CD14-positive monocyte (primary cell): ENCODE measurements around the gene FGFBP1. TPM values are rescaled to one million over a fixed set of nuclear protein-coding genes. Genes with fewer than 3 reads are reported as not detected.

Source experiments
- DNase-seq, 3 donors: peaks; one replicate each; pipeline ENCODE4 v3.0.0-alpha.2; 2011 to 2022
- H2AFZ ChIP-seq: 2 replicates; pipeline ENCODE4 v1.6.0; 2012; ENCODE audit warnings: mild to moderate bottlenecking, low read depth, low read length, inconsistent platforms; ENCODE audit not compliant: insufficient read depth, poor library complexity, severe bottlenecking
- H3K27ac ChIP-seq, 2 donors: 1 replicate in 1 of 2; 2 replicates in 1 of 2; pipeline ENCODE4 v1.5.1; 2012 to 2013; ENCODE audit warnings: low read length in 2 of 2, control low read depth in 1 of 2, inconsistent platforms in 1 of 2, low read depth in 1 of 2, mild to moderate bottlenecking in 1 of 2
- H3K27me3 ChIP-seq, 2 donors: one replicate each; pipeline versions ENCODE4 v1.6.0 to v1.6.1; 2011 to 2013; ENCODE audit warnings: low read length in 2 of 2; ENCODE audit not compliant: control insufficient read depth in 2 of 2, insufficient read depth in 2 of 2
- H3K36me3 ChIP-seq, 2 donors: replicated peaks in 1 of 2; 1 replicate in 1 of 2; 2 replicates in 1 of 2; pipeline versions ENCODE4 v1.5.1 to v1.6.1; 2012 to 2013; ENCODE audit warnings: low read length in 2 of 2, control low read depth in 1 of 2, inconsistent platforms in 1 of 2, mild to moderate bottlenecking in 1 of 2; ENCODE audit not compliant: insufficient read depth in 2 of 2, control insufficient read depth in 1 of 2
- H3K4me1 ChIP-seq, 2 donors: 1 replicate in 1 of 2; 2 replicates in 1 of 2; pipeline versions ENCODE4 v1.5.1 to v1.6.1; 2012 to 2013; ENCODE audit warnings: low read length in 2 of 2, control low read depth in 1 of 2, inconsistent platforms in 1 of 2, mild to moderate bottlenecking in 1 of 2, moderate library complexity in 1 of 2; ENCODE audit not compliant: insufficient read depth in 2 of 2, control insufficient read depth in 1 of 2
- H3K4me2 ChIP-seq: replicated peaks from 2 replicates; pipeline ENCODE3; 2012; ENCODE audit warnings: low read length, moderate library complexity, mild to moderate bottlenecking; ENCODE audit not compliant: poor library complexity, severe bottlenecking; ENCODE audit errors: extremely low read depth
- H3K4me3 ChIP-seq, 3 experiments: fragments of 200-600 bp in 1 of 3; sonication (generic) in 1 of 3; replicated peaks in 1 of 3; 1 replicate in 2 of 3; 2 replicates in 1 of 3; pipeline ENCODE4 v1.5.1; 2011 to 2013; ENCODE audit warnings: low read length in 3 of 3, mild to moderate bottlenecking in 3 of 3, control low read depth in 2 of 3, low read depth in 2 of 3, inconsistent platforms in 1 of 3, moderate library complexity in 1 of 3
- H3K79me2 ChIP-seq: 2 replicates; pipeline ENCODE4 v1.6.0; 2012; ENCODE audit warnings: mild to moderate bottlenecking, control low read depth, inconsistent platforms, low read length, moderate library complexity; ENCODE audit not compliant: insufficient read depth
- H3K9ac ChIP-seq: 2 replicates; pipeline ENCODE4 v1.6.0; 2017; ENCODE audit warnings: low read length, mild to moderate bottlenecking; ENCODE audit not compliant: insufficient read depth, poor library complexity, severe bottlenecking
- H3K9me3 ChIP-seq, 2 donors: replicated peaks in 1 of 2; 1 replicate in 1 of 2; 2 replicates in 1 of 2; pipeline versions ENCODE4 v1.5.1 to v1.6.1; 2012 to 2013; ENCODE audit warnings: low read length in 2 of 2, control low read depth in 1 of 2; ENCODE audit not compliant: control insufficient read depth in 1 of 2, insufficient read depth in 1 of 2
- H4K20me1 ChIP-seq: 2 replicates; pipeline ENCODE4 v1.6.0; 2012; ENCODE audit warnings: mild to moderate bottlenecking, low read length, control low read depth, moderate library complexity; ENCODE audit not compliant: insufficient read depth
- H3K27ac Mint-ChIP-seq, 7 donors: one replicate each; pipeline ENCODE4 v1.8.0; 2020; ENCODE audit warnings: mild to moderate bottlenecking in 7 of 7, mixed read lengths in 7 of 7, moderate library complexity in 6 of 7, inconsistent platforms in 2 of 7
- H3K27me3 Mint-ChIP-seq, 3 donors: one replicate each; pipeline ENCODE4 v1.8.0; 2021 to 2022; ENCODE audit warnings: low read depth in 3 of 3, mild to moderate bottlenecking in 3 of 3, mixed read lengths in 3 of 3, moderate library complexity in 3 of 3, inconsistent platforms in 1 of 3
- H3K36me3 Mint-ChIP-seq, 2 donors: one replicate each; pipeline ENCODE4 v1.8.0; 2020; ENCODE audit warnings: mixed read lengths in 2 of 2, inconsistent platforms in 1 of 2, mild to moderate bottlenecking in 1 of 2
- H3K4me1 Mint-ChIP-seq: one replicate; pipeline ENCODE4 v1.8.0; 2020; ENCODE audit warnings: mild to moderate bottlenecking, mixed read lengths
- H3K4me3 Mint-ChIP-seq, 2 donors: one replicate each; pipeline ENCODE4 v1.8.0; 2020; ENCODE audit warnings: mild to moderate bottlenecking in 2 of 2, mixed read lengths in 2 of 2, moderate library complexity in 1 of 2
- H3K9me3 Mint-ChIP-seq, 7 donors: one replicate each; pipeline ENCODE4 v1.8.0; 2020 to 2022; ENCODE audit warnings: mixed read lengths in 7 of 7, mild to moderate bottlenecking in 6 of 7, moderate library complexity in 6 of 7, inconsistent platforms in 2 of 7
- WGBS: methylation state at CpG from one replicate; pipeline ENCODE4 v1.1.5; 2013; ENCODE audit warnings: missing lambda C conversion rate; ENCODE audit not compliant: insufficient coverage; 5-methylcytosine and 5-hydroxymethylcytosine counted together
- intact Hi-C, 2 donors: fragments of 100-400 bp; cut with micrococcal nuclease; formaldehyde crosslinking; loops; one replicate each; pipeline versions ENCODE4 v1.15.0 to v1.15.1; 2023
- polyA plus RNA-seq, 3 donors: library from polyadenylated mRNA; depleted of rRNA in 1 of 3; unstranded in 2 of 3; stranded (reverse) in 1 of 3; fragments of 300-500 nt in 2 of 3; fragments of >200 nt in 1 of 3; fragmentation: Illumina TruSeq in 2 of 3; gene quantifications; 1 replicate in 2 of 3; 2 replicates in 1 of 3; pipeline ENCODE4 v1.2.3, GENCODE V29; 2012 to 2021
- TF ChIP-seq, protein P1 (sequence below): fragments of 200-600 bp; IDR thresholded peaks from one replicate; pipeline ENCODE4 v1.8.0; 2022; ENCODE audit warnings: antibody characterized with exemption, mild to moderate bottlenecking

Gene FGFBP1
- polyA plus RNA-seq, 3 donors = not detected

DNA sequence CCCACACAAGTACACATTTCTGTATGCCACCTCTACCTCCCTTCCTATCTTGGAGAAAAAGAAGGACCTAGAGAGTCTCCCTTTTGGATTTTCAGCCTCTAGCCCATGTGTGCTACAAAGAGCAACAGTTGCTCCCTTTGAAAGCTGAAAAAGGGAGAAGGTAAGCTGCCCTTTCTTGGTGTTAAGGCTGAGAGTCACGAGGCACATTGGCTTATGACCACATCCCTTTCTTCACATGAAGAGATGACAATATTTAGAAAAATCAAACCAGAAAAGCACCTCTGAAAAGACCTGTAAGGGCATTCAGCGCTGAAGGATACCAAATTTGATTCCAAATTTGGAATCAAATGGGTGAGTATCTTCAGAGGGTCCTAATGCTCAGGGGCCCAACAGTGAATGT, 6.4 kb upstream of the FGFBP1 start:
- Histone ChIP-seq H4K20me1 (no peaks in the 10 kb centered on the region), H3K36me3 (no peaks in the 10 kb centered on the region), H2AFZ (no peak overlapping the region), H3K4me1 (peaks cover 12 to 14% of the 10 kb centered on the region in 2 donors), H3K27ac (no peak overlapping the region), H3K27me3 (no peaks in the 10 kb centered on the region), H3K9me3 (no peaks in the 10 kb centered on the region), H3K9ac (no peak overlapping the region), H3K4me2 (no peak overlapping the region), H3K4me3 (no peak overlapping the region), H3K79me2 (no peaks in the 10 kb centered on the region)
- H3K4me1 Mint-ChIP-seq = peaks cover 12% of the 10 kb centered on the region
- TF ChIP-seq, protein P1, sequence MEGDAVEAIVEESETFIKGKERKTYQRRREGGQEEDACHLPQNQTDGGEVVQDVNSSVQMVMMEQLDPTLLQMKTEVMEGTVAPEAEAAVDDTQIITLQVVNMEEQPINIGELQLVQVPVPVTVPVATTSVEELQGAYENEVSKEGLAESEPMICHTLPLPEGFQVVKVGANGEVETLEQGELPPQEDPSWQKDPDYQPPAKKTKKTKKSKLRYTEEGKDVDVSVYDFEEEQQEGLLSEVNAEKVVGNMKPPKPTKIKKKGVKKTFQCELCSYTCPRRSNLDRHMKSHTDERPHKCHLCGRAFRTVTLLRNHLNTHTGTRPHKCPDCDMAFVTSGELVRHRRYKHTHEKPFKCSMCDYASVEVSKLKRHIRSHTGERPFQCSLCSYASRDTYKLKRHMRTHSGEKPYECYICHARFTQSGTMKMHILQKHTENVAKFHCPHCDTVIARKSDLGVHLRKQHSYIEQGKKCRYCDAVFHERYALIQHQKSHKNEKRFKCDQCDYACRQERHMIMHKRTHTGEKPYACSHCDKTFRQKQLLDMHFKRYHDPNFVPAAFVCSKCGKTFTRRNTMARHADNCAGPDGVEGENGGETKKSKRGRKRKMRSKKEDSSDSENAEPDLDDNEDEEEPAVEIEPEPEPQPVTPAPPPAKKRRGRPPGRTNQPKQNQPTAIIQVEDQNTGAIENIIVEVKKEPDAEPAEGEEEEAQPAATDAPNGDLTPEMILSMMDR = no peak
- intact Hi-C loops = no loop called here
- DNase-seq = no peak
- peaks cover 0 to 2% (median 0%) of the 10 kb centered on the region in 7 donors for H3K9me3 Mint-ChIP-seq
- peak overlapping the region in 1 of 7 donors; percentile 36 for H3K27ac Mint-ChIP-seq
- H3K27me3 Mint-ChIP-seq = peaks cover 0 to 6% (median 0%) of the 10 kb centered on the region in 3 donors
- H3K4me3 Mint-ChIP-seq = no peak overlapping the region
- no peaks in the 10 kb centered on the region for H3K36me3 Mint-ChIP-seq
- WGBS = no CpG with 5 or more reads among the region's 2 CpGs

DNA sequence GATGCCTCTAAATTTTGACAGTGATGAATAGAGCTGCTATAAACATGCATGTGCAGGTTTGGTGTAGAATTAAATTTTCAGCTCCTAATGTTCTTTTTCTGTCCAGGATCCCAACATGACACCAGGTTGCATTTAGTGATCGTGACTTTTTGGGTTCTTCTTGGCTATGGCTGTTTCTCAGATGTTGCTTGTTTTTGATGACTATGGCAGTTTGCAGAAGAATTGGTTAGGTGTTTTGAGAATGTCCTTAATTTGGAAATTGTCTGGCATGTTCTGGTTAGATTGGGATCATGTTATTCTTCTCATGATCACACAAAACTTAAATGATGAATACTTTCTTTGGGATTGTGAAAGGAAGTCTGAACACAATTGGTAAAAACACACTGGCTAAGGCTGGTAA, 3.7 kb upstream of the FGFBP1 start:
- no peak overlapping the region for H3K4me3 Mint-ChIP-seq
- no peak overlapping the region for H3K4me3 ChIP-seq
- H3K27me3 Mint-ChIP-seq = peaks cover 0 to 7% (median 0%) of the 10 kb centered on the region in 3 donors
- no peaks in the 10 kb centered on the region for H3K36me3 ChIP-seq
- H3K4me1 Mint-ChIP-seq = peaks cover 12% of the 10 kb centered on the region
- no peak overlapping the region for H3K27ac ChIP-seq
- H3K9ac ChIP-seq = no peak overlapping the region
- H3K9me3 ChIP-seq = no peaks in the 10 kb centered on the region
- H2AFZ ChIP-seq = no peak overlapping the region
- H3K27ac Mint-ChIP-seq = no peak overlapping the region
- H3K79me2 ChIP-seq = no peaks in the 10 kb centered on the region
- whole genome bisulfite sequencing = 100% methylated on average over 1 of the region's 1 CpG
- intact Hi-C loops = no loop called here
- H4K20me1 ChIP-seq = no peaks in the 10 kb centered on the region
- TF ChIP-seq, protein P1 = no peak
- H3K27me3 ChIP-seq = no peaks in the 10 kb centered on the region
- peaks cover 0 to 2% (median 0%) of the 10 kb centered on the region in 7 donors for H3K9me3 Mint-ChIP-seq
- peaks cover 12 to 14% of the 10 kb centered on the region in 2 donors for H3K4me1 ChIP-seq
- no peak overlapping the region for H3K4me2 ChIP-seq
- DNase-seq = no peak
- no peaks in the 10 kb centered on the region for H3K36me3 Mint-ChIP-seq
